Activated CD4-positive, CD25-positive, alpha-beta regulatory T cell treated with anti-CD3 and anti-CD28 coated beads, Interleukin-2, amount 50 U/mL, for 16 hours (primary cell): ENCODE results near the gene SELENOP.
"Not testable (repeated sequence)": the region's sequence is repeated elsewhere in the genome, so short reads cannot be mapped to it uniquely, and the experiment has no call there.

Experiments
- DNase-seq: peaks from one replicate; pipeline ENCODE4 v3.0.0-alpha.2; 2020; ENCODE audit warnings: low read depth, low spot score

SELENOP gene

GRCh38 chr5:42811591-42812446, at the start of gene SELENOP:
Gene SELENOP, minus strand, starts transcription at chr5:42811892. Its CDS starts 3,539 bp downstream, at chr5:42808353.
- DNase-seq: no peak

GRCh38 chr5:42858687-42859086, 47.0 kb upstream of the SELENOP start:
- DNase-seq: no peak

GRCh38 chr5:42858031-42858643, 46.4 kb upstream of the SELENOP start:
- no peak for DNase-seq

GRCh38 chr5:42855811-42856210, 44.1 kb upstream of the SELENOP start:
- no peak for DNase-seq

GRCh38 chr5:42855386-42855785, 43.7 kb upstream of the SELENOP start:
- DNase-seq: no peak

GRCh38 chr5:42854795-42855194, 43.1 kb upstream of the SELENOP start:
- no peak for DNase-seq

GRCh38 chr5:42852826-42853225, 41.1 kb upstream of the SELENOP start:
- DNase-seq: no peak

GRCh38 chr5:42851481-42851880, 39.8 kb upstream of the SELENOP start:
- no peak for DNase-seq

GRCh38 chr5:42848545-42848944, 36.9 kb upstream of the SELENOP start:
- no peak for DNase-seq

- DNase-seq: not testable (repeated sequence)
Measured at GRCh38 chr5:42844408-42844807, 32.7 kb upstream of the SELENOP start.

- no peak for DNase-seq
Measured at GRCh38 chr5:42843675-42844292, 32.1 kb upstream of the SELENOP start.

GRCh38 chr5:42842921-42843641, 31.4 kb upstream of the SELENOP start:
- DNase-seq: no peak

- DNase-seq: no peak
Measured at GRCh38 chr5:42840842-42841567, 29.3 kb upstream of the SELENOP start.

GRCh38 chr5:42840269-42840668, 28.6 kb upstream of the SELENOP start:
- no peak for DNase-seq

GRCh38 chr5:42839196-42839595, 27.5 kb upstream of the SELENOP start:
- DNase-seq: no peak

GRCh38 chr5:42837601-42838000, 25.9 kb upstream of the SELENOP start:
- DNase-seq: no peak

GRCh38 chr5:42836070-42836769, 24.5 kb upstream of the SELENOP start:
- DNase-seq: no peak

- DNase-seq: no peak
Measured at GRCh38 chr5:42832060-42832459, 20.4 kb upstream of the SELENOP start.

GRCh38 chr5:42830924-42831323, 19.2 kb upstream of the SELENOP start:
- DNase-seq: no peak

GRCh38 chr5:42828671-42829070, 17.0 kb upstream of the SELENOP start:
- DNase-seq: no peak
